DMS 273 (cell line): ENCODE measurements around the gene CDHR3.
A peak's percentile ranks its signal among the peaks of the same experiment; 100 is the strongest.

Experiments used
- DNase-seq: peaks from one replicate; lab custom pipeline; 2025; ENCODE audit not compliant: unreplicated experiment; lab: John Stamatoyannopoulos, UW

The CDHR3 gene

DNA sequence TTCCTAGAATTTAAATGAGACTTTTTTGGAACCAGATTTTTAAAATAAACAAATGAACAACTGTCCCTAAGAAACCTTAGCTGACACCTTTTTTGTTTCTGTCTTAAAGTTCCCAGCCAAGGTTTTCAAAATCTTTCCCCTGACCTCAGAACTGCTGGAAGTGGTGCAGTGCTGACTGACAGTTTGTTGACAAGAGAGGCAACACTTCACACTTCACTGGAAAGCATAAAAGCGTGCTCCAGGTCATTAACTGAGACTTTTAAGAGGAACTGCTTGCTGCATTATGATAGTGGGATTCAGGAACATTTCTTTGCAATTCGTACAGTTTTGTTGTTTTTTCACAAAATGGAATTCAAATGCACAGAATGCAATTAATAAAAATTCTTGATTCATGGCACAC is 112.9 kb downstream of the CDHR3 start:
- peak; percentile 28 for DNase-seq

DNA sequence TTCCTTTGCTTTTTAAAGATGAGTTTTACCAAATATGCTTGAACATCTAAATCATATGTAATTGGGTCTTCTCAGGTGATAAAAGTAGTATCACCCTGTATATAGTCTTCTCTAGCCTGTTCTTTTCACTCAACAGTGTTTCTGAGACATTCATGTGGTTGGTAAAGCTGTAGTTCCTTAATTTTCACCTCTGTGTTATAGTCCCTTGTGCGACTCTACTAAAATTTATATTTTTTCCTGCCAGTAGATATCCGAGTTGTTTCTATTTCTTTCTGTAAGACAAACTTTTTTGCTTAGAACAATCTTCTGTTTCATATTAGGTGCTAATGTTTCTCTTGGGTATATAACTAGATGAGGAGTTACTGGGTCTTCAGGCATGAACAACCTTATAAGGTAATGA is 113.5 kb downstream of the CDHR3 start:
- no peak for DNase-seq

DNA sequence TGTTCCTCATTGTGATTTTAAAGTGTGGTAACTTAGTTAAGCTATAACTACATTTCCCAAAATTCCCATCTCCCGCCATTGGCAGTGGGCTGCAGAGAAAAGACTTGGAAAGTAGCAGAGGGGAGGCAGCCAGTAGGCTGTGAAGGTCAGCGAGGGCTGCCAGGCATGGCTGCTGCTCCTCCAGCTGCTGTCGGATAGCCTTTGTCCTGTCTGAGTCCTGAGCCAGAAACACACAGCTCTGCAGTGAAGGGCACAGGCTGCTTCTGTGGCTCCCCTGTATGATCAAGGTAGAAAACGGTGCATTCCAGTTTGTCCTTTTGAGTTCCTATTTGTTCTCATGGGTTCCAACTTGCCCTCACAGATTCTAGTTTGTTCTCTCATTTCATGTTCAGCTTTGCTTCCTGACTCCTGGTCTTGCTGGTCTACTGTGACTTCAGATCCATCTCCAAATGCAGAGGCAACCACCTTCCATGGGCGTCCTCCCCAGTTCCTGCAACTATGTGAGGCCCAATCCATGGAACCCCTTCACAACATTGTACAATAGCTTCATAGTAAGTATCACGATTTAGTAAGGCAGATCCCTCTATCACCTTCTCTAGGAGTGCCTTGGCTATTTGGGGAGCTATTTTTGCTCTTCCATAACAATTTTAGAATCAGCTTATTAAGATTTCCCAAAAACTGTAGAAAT is 117.4 kb downstream of the CDHR3 start:
- DNase-seq, result no peak

DNA sequence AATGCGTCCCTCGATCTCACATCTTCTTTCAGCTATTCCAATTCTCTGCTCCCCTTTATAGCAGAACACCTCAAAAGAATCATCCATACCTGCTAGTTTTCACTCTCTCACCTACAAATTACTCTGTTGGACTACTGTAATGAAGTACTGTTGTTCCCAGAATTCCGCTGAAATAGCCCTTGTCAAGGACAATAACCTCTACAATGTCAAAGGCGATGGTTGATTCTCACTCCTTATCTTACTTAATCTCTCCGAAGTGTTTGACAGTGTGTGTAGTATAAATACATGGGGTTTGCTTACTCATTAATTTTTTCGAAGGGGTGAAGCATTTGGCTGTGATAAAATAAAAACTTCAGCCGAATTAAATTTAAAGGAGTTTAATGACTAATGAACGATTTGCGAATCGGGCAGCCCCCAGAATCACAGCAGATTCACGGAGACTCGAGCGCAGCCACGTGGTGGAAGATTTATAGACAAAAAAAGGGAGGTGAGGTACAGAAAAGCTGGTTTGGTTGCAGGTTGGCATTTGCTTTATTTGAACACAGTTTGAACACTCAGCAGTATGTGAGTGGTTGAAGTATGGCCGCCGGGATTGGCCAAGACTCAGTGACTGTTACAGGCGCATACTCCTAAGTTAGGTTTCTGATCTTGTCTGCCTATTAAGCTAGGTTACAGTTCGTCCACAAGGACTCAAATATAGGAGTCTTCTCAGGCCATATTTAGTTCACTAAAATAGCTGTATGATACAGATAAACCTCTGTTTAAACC is 119.2 kb downstream of the CDHR3 start:
- DNase-seq, result no peak
